Astrocyte (in vitro differentiated cells and primary cell): ENCODE measurements around the gene COPS4. TPM values are rescaled to one million over a fixed set of nuclear protein-coding genes. Genes with fewer than 3 reads are reported as not detected.
A peak's percentile ranks its signal among the peaks of the same experiment; 100 is the strongest.
"Not testable (repeated sequence)": the region's sequence is repeated elsewhere in the genome, so short reads cannot be mapped to it uniquely, and the experiment has no call there.

Experiments used
- DNase-seq: peaks from one replicate; pipeline ENCODE4 v3.0.0-alpha.2; 2010; ENCODE audit warnings: low read depth
- FAIRE-seq: peaks from 2 replicates; lab custom pipeline; 2011; peaks lifted over from hg19 to GRCh38; lab: Jason Lieb, UNC
- H2AFZ ChIP-seq: 2 replicates; pipeline ENCODE4 v1.6.0; 2012; ENCODE audit warnings: low read depth, low read length, inconsistent platforms
- H3K27ac ChIP-seq: 2 replicates; pipeline ENCODE4 v1.5.1; 2011; ENCODE audit warnings: low read depth, low read length, inconsistent platforms
- H3K27me3 ChIP-seq: 2 replicates; pipeline ENCODE4 v1.6.0; 2011; ENCODE audit warnings: low read length, inconsistent platforms; ENCODE audit not compliant: insufficient read depth
- H3K36me3 ChIP-seq: 2 replicates; pipeline ENCODE4 v1.5.1; 2011; ENCODE audit warnings: low read length, inconsistent platforms; ENCODE audit not compliant: insufficient read depth
- H3K4me1 ChIP-seq: 2 replicates; pipeline ENCODE4 v1.5.1; 2011; ENCODE audit warnings: low read length, inconsistent platforms; ENCODE audit not compliant: insufficient read depth
- H3K4me2 ChIP-seq: 2 replicates; pipeline ENCODE4 v1.6.0; 2012; ENCODE audit warnings: low read length, inconsistent platforms
- H3K4me3 ChIP-seq: 2 replicates; pipeline ENCODE4 v1.5.1; 2011; ENCODE audit warnings: low read depth, mild to moderate bottlenecking, low read length, inconsistent platforms; ENCODE audit not compliant: insufficient read depth
- H3K79me2 ChIP-seq: 2 replicates; pipeline ENCODE4 v1.6.0; 2012; ENCODE audit warnings: mild to moderate bottlenecking, low read length, inconsistent platforms; ENCODE audit not compliant: insufficient read depth
- H3K9ac ChIP-seq: 2 replicates; pipeline ENCODE4 v1.6.0; 2012; ENCODE audit warnings: mild to moderate bottlenecking, low read length, inconsistent platforms
- H3K9me3 ChIP-seq: 2 replicates; pipeline ENCODE4 v1.5.1; 2012; ENCODE audit warnings: low read depth, mild to moderate bottlenecking, low read length, inconsistent platforms; ENCODE audit not compliant: insufficient read depth
- H4K20me1 ChIP-seq: 2 replicates; pipeline ENCODE4 v1.6.0; 2012; ENCODE audit warnings: low read length, inconsistent platforms; ENCODE audit not compliant: insufficient read depth
- H3K27ac Mint-ChIP-seq: one replicate; pipeline ENCODE4 v1.8.0; 2021; ENCODE audit warnings: mild to moderate bottlenecking, mixed read lengths; ENCODE audit not compliant: unreplicated experiment
- H3K27me3 Mint-ChIP-seq: one replicate; pipeline ENCODE4 v1.8.0; 2021; ENCODE audit warnings: low read depth, mixed read lengths; ENCODE audit not compliant: unreplicated experiment
- H3K36me3 Mint-ChIP-seq: one replicate; pipeline ENCODE4 v1.8.0; 2021; ENCODE audit warnings: low read depth, mixed read lengths; ENCODE audit not compliant: unreplicated experiment
- H3K4me1 Mint-ChIP-seq: one replicate; pipeline ENCODE4 v1.8.0; 2021; ENCODE audit warnings: low read depth, mixed read lengths; ENCODE audit not compliant: unreplicated experiment
- H3K4me3 Mint-ChIP-seq: one replicate; pipeline ENCODE4 v1.8.0; 2021; ENCODE audit warnings: mild to moderate bottlenecking, moderate library complexity, mixed read lengths; ENCODE audit not compliant: unreplicated experiment
- H3K9me3 Mint-ChIP-seq: one replicate; pipeline ENCODE4 v1.8.0; 2021; ENCODE audit warnings: mild to moderate bottlenecking, mixed read lengths; ENCODE audit not compliant: unreplicated experiment
- CTCF ChIP-seq: IDR thresholded peaks from 2 replicates; pipeline ENCODE4 v1.5.1; 2011; ENCODE audit warnings: low read depth, mild to moderate bottlenecking, inconsistent platforms, low read length, moderate library complexity; ENCODE audit not compliant: insufficient read depth
- EZH2 ChIP-seq: IDR thresholded peaks from 2 replicates; pipeline ENCODE4 v1.6.1; 2012; ENCODE audit warnings: mild to moderate bottlenecking, low read length, inconsistent platforms; ENCODE audit not compliant: insufficient read depth
- total RNA-seq: library from RNA; stranded (reverse); gene quantifications from 2 replicates; pipeline ENCODE4 v1.2.1, GENCODE V29; 2021

Gene COPS4
- total RNA-seq, 1 donor from 2014 or later, result 39.3 TPM

GRCh38 chr4:83067058-83067639, 32.2 kb downstream of the COPS4 start:
- Histone ChIP-seq H3K79me2 (no peaks in the 10 kb centered on the region), H3K4me2 (no peak overlapping the region), H3K9me3 (no peaks in the 10 kb centered on the region), H3K27ac (no peak overlapping the region), H4K20me1 (no peaks in the 10 kb centered on the region), H3K4me3 (no peak overlapping the region), H2AFZ (no peak overlapping the region), H3K4me1 (peaks cover 3% of the 10 kb centered on the region), H3K9ac (no peak overlapping the region), H3K36me3 (peaks cover 20% of the 10 kb centered on the region), H3K27me3 (no peaks in the 10 kb centered on the region)
- Mint-ChIP-seq H3K36me3 (peaks cover 10% of the 10 kb centered on the region), H3K4me3 (no peak overlapping the region), H3K27ac (no peak overlapping the region), H3K9me3 (no peaks in the 10 kb centered on the region), H3K4me1 (no peaks in the 10 kb centered on the region), H3K27me3 (no peaks in the 10 kb centered on the region)
- TF ChIP-seq CTCF, result no peak
- TF ChIP-seq EZH2, result no peak
- no peak for DNase-seq
- no peak for FAIRE-seq

- FAIRE-seq, result peak; percentile 26
- H3K4me1 Mint-ChIP-seq, result peaks cover 11% of the 10 kb centered on the region
Measured at GRCh38 chr4:83071116-83071515, 36.1 kb downstream of the COPS4 start.

DNA sequence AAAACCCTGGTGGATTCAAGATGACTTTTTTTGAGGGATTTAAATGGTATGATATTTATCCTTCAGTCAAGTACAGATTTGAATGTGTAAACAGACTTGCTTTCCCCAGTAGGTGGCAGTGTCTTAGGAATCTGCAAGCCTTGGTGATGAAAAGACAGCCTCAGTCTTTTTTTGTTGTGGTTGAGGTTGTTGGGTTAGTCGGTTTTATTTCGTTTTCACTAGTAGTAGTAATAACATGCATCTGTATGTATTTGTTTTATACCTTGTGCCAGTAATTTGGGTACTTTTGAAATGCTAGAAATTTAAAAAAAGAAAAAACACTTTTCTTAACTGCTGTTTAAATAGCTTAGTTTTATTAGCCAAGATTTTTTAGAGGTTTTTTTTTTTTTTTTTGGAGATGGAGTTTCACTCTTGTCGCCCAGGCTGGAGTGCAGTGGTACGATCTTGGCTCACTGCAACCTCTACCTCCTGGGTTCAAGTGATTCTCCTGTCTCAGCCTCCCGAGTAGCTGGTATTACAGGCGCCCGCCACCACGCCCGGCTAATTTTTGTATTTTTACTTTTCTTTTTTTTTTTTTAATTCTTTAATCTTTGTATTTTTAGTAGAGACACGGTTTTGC, 39.2 kb downstream of the COPS4 start:
- Mint-ChIP-seq H3K36me3 (peaks cover 13% of the 10 kb centered on the region), H3K4me3 (no peak overlapping the region), H3K4me1 (peaks cover 11% of the 10 kb centered on the region), H3K27ac (no peak overlapping the region), H3K27me3 (no peaks in the 10 kb centered on the region), H3K9me3 (no peaks in the 10 kb centered on the region)
- H3K27me3 ChIP-seq, result no peaks in the 10 kb centered on the region
- H3K27ac ChIP-seq, result no peak overlapping the region
- no peak overlapping the region for H2AFZ ChIP-seq
- no peaks in the 10 kb centered on the region for H4K20me1 ChIP-seq
- no peaks in the 10 kb centered on the region for H3K9me3 ChIP-seq
- H3K4me3 ChIP-seq, result no peak overlapping the region
- no peak overlapping the region for H3K4me2 ChIP-seq
- no peaks in the 10 kb centered on the region for H3K4me1 ChIP-seq
- peaks cover 13% of the 10 kb centered on the region for H3K36me3 ChIP-seq
- TF ChIP-seq CTCF (peak; percentile 89), EZH2 (no peak)
- DNase-seq, result peak; percentile 67
- FAIRE-seq, result peak; percentile 92
- no peak overlapping the region for H3K9ac ChIP-seq
- no peaks in the 10 kb centered on the region for H3K79me2 ChIP-seq

More at GRCh38 chr4:83071116-83071515, 36.1 kb downstream of the COPS4 start:
- H3K36me3 ChIP-seq, result peaks cover 22% of the 10 kb centered on the region
- DNase-seq, result peak; percentile 2
- no peak overlapping the region for H2AFZ ChIP-seq
- no peak overlapping the region for H3K4me2 ChIP-seq
- no peaks in the 10 kb centered on the region for H4K20me1 ChIP-seq
- no peak overlapping the region for H3K27ac Mint-ChIP-seq
- H3K79me2 ChIP-seq, result no peaks in the 10 kb centered on the region
- H3K27me3 Mint-ChIP-seq, result no peaks in the 10 kb centered on the region
- peaks cover 3% of the 10 kb centered on the region for H3K4me1 ChIP-seq
- H3K27ac ChIP-seq, result no peak overlapping the region
- no peak overlapping the region for H3K9ac ChIP-seq
- peaks cover 9% of the 10 kb centered on the region for H3K36me3 Mint-ChIP-seq
- no peaks in the 10 kb centered on the region for H3K27me3 ChIP-seq
- no peak overlapping the region for H3K4me3 ChIP-seq
- H3K9me3 ChIP-seq, result no peaks in the 10 kb centered on the region
- no peaks in the 10 kb centered on the region for H3K9me3 Mint-ChIP-seq
- TF ChIP-seq EZH2, result no peak
- no peak overlapping the region for H3K4me3 Mint-ChIP-seq

- H3K79me2 ChIP-seq, H3K27ac Mint-ChIP-seq, H4K20me1 ChIP-seq, H3K9ac ChIP-seq, FAIRE-seq, H3K27me3 Mint-ChIP-seq, H3K27ac ChIP-seq, H3K9me3 Mint-ChIP-seq, H2AFZ ChIP-seq, H3K4me3 Mint-ChIP-seq, H3K4me1 ChIP-seq, H3K27me3 ChIP-seq, H3K4me2 ChIP-seq, H3K9me3 ChIP-seq, H3K4me3 ChIP-seq, DNase-seq: not testable (repeated sequence)
- Mint-ChIP-seq H3K4me1 (peaks cover 11% of the 10 kb centered on the region), H3K36me3 (peaks cover 16% of the 10 kb centered on the region)
- peaks cover 13% of the 10 kb centered on the region for H3K36me3 ChIP-seq
Measured at GRCh38 chr4:83074783-83075182, 39.8 kb downstream of the COPS4 start.
